GM18868 (cell line): ENCODE data around the gene MNT.

Experiments
- ATAC-seq: cut with Tn5 transposase; IDR thresholded peaks from one replicate; pipeline ENCODE4 v1.9.1; 2021; ENCODE audit warnings: mild to moderate bottlenecking, moderate library complexity; ENCODE audit not compliant: unreplicated experiment

Gene MNT

DNA sequence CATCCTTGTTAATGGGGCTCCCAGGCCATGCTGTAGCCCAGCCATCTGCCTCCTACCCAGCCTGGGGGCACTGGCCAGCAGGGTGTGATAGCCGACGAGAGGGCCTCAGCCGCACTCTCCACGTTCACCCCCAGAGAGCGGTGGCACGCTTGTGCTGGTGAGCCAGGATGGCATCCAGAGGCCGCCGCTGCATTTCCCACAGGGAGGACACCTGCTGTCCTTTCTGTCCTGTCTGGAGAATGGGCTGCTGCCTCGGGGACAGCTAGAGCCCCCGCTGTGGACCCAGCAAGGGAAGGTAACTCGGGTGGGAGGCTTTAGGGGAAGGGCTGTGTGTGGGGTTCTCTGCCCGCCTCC, 36.1 kb downstream of the MNT start:
- ATAC-seq = no peak

DNA sequence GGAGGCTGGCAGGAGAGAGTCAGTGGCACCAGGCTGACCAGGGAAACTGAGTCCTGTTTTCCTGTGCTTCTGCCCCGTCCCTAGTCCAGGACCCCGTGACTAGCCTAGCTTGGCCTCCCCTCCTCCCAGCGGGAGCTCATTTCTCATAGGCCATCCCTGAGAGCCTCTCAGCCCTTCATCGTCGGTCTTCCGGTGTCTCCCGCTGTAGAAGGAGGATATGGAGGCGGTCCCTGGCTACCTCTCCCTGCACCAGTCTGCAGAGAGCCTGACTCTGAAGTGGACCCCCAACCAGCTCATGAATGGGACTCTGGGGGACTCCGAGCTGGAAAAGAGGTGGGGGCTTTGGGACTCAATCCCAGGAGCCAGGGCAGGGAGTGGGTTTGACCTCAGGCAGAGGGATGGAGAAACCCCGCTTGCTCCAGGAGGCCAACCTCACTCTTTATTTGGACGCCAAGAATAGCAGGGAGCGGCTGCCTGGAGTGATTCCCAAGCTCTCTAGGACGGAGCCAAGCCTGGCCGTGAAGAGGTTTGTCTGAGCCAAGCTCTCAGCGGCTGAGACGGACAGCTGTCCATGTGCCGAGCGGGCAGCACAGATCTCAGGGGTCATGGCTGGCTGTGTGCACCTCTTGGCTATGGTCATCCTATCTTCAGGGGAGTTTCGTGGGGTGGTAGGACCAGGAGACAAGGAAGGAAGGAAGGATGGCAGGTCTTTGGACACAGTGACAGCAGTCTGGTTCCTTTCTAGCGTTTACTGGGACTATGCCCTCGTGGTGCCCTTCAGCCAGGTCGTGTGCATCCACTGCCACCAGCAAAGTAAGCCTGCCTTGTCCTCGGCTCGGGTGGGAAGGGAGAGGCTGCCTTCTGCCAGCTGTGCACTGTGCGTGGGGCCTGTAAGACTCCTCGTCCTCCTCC, 36.8 kb downstream of the MNT start:
- ATAC-seq = no peak

DNA sequence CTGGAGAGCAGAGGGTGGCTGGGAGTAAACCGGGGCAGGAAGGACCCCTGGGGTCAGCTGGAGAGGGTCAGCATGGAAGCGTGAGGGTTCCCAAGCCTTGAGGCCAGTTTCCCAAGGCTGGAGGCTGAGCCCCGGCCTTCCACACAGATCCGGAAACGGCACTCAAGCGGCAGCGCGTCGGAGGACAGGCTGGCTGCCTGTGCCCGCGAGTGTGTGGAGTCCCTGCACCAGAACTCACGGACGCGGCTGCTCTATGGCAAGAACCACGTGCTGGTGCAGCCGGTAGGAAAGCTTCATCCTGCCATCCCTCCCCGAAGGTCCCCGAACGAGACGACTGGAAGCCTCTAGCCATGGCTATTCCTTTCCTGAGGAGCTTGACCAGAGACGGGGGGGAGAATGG, 37.5 kb downstream of the MNT start:
- ATAC-seq = no peak

DNA sequence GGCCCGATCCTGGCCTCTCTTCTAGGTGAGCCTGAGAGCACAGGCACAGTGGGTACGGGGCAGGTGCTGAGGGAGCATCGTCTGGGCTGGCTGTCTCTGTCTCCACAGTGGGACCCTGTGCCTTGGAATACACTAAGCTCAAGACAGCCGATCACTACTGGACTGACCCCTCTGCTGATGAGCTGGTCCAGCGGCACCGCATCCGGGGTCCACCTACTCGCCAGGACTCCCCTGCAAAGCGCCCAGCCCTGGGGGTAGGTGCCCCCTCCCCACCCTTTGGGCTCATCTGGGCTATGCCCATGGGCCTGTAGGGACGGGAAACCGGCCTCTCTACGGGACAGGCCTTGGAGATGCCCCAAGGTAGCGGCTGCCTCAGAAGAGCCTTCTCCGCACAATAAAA, 38.0 kb downstream of the MNT start:
- no peak for ATAC-seq

DNA sequence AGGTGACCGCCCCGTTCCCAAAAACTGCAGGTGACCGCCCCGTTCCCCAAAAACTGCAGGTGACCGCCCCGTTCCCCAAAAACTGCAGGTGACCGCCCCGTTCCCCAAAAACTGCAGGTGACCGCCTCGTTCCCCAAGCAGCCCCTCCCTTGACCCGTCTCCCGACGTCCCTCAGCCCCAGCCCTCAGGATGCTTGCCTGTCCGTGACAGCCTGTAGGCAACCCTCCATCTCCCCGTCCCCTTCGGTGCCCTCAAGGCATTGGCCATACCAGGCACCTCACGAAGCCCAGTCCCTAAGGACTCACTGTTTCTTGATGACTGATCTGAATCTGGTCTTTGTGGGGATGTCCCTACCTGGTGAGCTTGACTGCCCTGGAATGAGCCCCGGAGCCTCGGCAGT, 38.4 kb downstream of the MNT start:
- ATAC-seq = no peak

DNA sequence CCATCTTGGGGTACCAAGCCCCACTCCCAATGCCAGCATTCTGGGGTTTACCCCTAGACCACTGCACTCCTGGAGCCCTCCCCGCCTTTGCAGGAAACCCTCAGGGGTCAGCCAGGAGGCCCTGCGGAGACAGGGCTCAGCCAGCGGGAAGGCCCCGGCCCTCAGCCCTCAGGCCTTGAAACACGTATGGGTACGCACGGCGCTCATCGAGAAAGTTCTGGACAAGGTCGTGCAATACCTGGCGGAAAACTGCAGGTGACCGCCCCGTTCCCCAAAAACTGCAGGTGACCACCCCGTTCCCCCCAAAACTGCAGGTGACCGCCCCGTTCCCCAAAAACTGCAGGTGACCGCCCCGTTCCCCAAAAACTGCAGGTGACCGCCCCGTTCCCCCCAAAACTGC, 38.8 kb downstream of the MNT start:
- no peak for ATAC-seq

DNA sequence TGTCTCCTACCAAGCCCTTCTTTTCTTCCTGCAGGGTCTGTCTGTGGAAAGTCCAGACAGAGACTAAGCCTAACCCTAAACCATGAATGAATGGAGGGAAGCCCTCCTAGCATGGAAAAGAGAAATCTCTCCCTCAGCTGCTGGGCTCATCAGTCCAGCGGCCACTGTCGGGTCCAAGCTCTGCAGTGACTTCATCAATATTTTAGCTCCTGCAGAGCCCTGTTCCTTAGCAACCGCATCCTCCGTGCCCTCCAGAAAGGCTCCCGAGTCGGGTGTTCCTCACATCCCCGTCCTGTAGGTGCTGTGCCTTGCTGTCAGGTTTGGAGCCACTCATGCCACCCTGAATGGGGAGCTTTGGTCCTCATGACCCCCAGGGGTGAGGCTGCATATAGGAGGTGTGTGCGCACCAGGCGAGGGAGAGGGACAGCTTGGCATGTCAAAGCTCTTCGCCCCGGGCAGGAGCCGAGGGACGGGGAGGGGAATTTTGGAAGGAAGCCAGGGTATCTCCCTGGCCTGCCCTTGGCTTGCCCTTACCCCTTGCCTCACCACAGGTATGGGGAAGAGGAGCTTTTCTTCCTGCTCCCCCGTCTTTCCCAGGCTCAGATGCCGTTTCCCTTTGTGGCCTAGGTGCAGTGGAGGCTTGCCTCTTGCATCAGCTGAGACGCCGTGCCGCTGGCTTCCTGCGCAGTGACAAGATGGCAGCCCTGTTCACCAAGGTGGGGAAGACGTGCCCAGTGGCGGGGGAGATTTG, 39.7 kb downstream of the MNT start:
- no peak for ATAC-seq

DNA sequence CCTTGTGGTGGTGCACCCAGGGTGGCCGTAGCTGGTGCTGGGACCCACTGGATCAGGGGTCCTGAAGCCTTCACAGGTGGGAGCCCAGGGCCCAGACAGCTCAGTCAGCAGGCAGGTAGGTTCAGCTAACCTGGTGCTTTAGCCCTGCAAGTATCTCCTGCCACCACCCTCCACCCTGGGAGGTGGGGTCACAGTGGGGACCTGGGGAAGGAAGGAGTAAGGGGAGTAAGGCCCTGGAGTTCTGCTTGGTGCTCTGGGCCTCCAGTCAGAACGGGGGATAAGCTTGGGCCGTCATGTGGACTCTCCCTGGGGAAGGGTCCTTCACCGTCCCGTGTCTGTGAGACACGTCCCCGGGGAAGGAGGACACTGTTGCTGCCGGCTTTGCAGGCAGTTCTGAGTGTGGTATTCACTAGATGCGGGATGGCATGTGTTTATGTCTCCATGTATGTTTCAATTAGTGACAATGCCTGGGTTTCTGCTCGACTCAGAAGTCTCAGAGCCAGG, 42.9 kb downstream of the MNT start:
- ATAC-seq = no peak

DNA sequence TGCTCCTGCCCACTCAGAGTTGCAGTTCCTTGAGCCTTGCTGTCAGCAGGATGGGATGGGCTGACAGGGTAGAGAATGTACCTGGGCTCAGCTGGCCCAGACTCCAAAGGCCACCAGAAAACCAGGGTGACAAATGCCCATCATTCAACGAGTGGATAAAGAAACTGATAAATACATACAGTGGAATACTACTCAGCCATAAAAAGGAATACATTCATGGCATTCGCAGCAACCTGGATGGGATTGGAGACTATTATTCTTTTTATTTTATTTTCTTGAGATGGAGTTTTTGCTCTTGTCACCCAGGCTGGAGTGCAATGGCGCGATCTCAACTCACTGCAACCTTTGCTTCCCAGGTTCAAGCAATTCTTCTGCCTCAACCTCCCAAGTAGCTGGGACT, 43.6 kb downstream of the MNT start:
- no peak for ATAC-seq

DNA sequence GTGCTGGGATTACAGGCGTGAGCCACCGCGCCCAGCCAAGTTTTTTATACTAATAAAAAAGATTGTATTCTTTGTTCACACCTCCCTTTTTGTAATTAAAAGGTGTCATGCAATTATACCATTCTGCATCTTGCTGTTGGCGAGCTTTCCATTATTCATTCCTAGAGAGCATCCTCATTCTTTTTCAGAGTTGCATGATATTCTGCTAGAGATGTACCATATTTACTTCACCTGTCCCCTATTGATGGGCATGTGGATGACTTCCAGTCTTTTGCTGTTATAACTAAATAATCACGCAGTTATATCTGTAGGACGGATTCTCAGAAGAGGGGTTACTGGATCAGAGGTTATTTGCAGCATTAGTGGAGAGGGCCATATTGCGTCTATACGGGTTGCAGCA, 46.5 kb downstream of the MNT start:
- ATAC-seq = no peak

DNA sequence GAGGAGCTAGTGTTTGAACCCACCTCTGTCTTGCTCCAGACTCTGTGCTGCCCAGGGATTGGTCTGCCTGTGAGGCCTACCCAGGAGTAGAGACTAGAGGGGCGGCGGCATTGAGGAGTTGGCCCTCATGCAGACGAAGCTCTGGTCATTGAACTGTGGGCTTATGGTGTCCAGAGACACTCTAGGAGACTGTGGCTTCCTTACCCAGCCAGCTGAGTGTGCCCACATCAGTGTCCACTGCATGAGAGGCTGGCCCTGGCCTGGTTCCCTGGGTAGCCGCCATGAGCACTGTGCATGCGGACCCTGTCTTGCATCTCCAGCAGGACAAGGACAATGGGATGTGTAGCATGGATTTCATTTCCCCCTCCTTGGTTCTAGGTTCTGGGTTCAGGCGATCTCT, 49.6 kb downstream of the MNT start:
- no peak for ATAC-seq

DNA sequence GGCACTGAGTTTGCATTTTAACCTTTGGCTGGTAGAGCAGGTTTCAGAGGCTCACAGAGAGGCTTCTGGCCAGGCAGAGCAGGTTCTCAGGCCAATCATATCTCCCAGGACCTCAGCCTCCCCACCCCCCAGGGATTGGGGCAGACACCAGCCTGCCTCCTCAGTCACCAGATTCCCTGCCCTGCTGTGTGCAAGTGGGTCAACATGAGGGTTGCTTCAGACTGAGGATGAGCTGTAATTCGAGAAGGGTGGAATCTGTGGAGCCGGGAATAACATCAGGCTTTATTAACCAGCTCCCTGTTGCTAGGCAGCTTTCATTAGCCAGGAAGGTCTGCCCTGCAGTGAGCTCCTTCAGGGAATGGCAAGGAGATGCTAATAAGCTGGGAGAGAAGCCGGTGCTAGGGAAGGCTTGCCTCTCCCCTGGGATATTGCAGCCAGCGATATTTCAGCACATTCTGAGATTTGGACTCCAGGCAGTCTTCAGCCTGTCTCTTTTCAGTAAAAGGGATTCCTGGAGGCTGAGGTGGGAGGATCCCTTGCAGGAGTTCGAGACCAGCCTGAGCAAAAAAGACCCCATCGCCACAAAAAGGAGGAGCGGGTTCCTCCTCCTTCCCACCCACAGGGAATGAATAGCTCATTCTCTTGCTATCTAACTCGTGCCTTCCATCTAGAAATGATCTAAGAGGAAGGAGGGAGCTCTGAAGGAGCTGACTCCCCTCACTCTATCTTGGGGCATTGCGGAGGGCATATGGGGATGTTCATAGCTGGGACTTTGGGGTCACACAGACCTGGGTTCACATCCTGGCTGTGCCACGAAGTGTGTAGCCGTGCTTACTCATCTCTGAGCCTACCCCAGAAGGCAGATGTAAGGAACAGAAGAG, 52.8 kb downstream of the MNT start:
- no peak for ATAC-seq

DNA sequence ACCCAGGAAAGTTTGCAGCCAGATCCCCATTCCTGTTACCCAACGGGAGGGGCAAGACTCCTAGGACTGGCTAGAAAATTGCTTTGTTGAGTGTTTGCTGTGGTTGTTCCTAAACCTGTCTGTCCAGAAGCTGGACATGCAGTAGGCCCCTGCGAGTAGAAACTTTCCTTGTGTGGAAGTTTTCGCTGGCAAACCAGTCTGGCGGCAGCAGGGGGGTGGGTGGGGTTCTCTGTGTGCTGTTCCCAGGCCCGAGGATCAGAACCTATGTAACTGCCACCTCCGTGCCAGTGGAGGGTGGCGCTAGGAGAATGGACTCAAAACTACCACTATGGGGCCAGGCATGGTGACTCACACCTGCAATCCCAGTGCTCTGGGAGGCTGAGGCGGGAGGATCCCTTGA, 54.4 kb downstream of the MNT start:
- no peak for ATAC-seq

DNA sequence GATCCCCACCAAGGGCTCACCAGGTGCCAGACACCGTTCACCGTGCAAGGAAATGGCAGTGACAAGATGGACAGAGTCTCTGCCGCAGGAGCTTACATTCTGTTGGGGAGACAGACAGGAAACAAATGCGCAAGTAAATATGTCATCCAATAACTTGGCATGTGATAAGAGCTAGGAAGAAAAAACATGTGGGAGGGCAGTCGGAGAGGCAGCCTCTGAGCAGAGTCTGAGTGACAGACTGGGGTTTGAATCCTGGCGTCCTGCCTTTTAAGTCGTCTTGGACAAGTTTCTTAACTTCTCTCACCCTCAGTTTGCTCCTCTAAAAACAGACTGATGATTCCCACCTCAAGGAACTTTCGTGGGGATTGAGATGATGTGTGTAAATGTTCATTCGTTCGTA, 56.3 kb downstream of the MNT start:
- no peak for ATAC-seq

DNA sequence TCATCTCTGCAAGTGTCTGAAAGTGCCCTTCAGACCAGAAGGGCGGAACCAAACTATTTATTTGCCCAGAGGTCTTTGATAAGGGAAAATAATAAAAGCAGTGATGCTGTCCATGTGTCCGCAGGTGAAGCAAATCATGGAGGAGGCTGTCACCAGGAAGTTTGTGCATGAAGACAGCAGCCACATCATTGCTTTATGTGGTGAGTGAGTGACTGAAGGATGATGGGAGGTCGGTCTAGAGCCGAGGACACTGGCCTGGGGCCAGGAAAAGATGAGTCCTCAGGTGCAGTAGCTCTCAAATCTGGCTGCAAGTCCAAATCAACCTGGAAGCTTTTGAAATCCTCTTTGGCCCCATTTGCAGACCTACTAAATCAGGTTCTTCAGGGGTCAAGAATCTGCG, 57.4 kb downstream of the MNT start:
- ATAC-seq = no peak

DNA sequence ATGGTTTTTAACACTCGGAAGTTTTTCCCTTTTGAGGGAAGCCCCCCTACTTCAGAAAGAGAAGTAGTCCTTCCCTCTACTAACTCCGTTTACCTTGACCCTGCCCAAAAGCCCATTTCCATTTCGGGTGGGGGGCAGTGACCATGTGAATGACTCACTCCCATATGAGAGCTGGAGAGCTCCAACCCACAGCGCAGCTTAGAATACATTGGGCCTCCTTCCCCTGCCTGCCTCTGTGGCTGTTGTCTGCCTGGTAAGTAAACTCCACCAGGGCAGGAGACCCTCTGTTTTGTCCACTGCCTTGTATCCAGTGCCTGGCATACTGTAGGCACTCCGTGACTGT, 62.6 kb downstream of the MNT start:
- no peak for ATAC-seq

DNA sequence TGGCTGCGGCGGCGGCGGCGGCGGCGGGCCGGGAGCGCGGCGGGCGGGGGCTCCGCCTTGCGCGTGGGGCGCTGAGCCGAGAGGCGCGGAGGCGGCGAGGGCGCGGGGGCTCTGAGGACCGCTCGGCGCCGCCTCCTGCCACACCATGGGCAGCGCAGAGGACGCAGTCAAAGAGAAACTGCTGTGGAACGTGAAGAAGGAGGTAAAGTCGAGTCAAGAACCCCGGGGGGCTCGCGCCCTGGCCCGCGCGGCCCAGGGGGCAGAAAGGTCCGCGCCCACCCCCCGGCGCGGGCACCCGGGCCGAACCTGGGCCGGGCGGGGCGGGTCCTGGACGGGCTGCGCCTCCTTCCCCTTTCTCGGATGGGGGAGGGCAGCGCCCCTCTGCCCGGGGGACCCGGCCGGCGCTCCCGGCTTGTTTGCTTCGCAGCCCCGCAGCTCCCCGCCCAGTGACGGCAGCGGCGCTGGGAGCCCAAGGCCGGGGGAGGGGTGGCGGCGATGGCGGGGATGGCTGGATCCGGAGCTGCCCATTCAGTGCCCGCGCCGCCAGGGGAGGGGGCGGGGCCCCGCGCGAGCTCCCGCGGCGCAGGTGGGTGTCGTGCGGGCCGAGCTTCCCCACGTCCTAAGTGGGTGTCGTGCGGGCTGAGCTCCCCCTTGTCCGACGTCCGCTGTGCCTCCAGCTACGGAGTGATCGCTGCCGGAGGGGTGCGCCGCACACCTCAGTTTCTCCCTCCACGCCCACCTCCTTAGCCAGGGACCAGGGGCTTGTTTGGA, 63.1 kb downstream of the MNT start:
- ATAC-seq = peak; percentile 27

DNA sequence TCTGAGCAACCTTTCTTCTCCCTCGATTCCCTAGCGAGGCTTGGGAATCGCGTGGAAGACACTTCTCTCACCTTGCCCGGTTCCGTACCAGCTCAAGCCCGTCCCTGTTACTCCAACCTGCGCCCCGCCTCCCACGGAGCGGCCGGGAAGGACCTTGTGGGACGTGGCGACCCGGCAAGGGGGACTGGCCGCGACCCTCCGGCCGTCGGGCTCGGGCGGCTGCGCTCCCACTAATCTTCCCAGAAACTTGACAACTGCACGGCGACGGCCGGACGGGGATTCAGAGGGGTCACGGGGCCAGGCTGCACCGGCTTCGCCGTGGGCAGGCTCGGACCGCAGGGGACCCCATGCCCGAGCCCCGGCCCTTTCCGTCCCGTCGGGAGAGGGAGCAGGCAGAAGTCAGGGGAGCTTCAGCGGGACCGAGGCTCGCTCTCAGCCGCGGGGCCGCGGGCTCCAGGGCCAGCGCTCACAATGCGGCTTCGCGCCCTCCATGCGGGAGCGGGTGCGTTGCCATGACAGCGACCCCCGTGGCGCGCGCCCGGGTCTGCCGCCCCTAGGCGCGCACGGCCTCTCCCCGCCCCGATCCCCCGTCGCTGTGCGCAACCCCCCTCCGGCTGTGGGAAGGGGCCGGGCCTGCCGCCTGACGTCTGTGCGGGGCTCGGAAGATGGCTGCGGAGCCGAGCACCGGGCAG, 63.9 kb downstream of the MNT start, which contains the start of gene SGSM2:
TSS of gene SGSM2 (plus strand) at position 650 of the 692 bp plus-strand sequence. CDS start 188 bp downstream, outside the sequence.
- ATAC-seq = peak; percentile 49

DNA sequence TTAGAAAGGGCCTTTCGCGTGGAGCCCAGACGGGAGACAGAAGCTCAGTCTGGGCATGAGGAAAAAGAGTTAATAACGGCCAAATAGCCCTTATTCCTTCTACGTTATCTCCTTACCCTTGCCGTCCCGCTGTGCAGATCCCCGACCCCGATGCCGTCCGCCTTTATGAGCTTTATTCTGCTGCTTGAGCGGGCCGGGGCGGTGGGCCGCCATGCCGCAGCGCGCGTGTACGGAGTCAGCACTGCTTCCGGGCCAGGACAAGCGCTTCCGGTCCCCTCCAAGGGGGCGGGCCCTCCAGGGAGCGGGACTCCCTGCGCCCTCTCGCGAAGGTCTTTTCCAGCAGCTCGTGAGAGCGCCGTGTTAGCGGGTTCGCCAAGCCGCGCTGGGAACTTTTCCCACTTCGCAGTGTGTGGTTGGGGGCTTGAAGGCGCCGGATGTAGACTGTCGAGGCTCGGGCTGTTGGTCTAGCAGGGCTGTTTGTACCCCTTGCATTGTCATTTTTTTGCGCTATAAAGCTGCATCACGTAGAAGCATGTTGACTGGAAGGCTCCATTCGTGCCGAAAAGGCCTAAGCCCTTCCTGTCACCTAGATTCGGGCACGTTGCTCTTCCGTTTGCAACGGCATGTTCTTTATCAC, 64.5 kb downstream of the MNT start, which contains the start of gene TSR1:
TSS of gene TSR1 (minus strand) at position 243 of the 637 bp plus-strand sequence. CDS start at position 213, 30 bp downstream.
- ATAC-seq = peak; percentile 77
